Keratinocyte (primary cell): ENCODE data around the gene RHOBTB3. TPM values are rescaled to one million over a fixed set of nuclear protein-coding genes. Genes with fewer than 3 reads are reported as not detected.

Experiments used
- DNase-seq: peaks from one replicate; pipeline ENCODE4 v3.0.0-alpha.2; 2011; ENCODE audit warnings: low read depth, missing footprints, low spot score
- FAIRE-seq: peaks from 2 replicates; lab custom pipeline; 2011; peaks lifted over from hg19 to GRCh38; lab: Jason Lieb, UNC
- H2AFZ ChIP-seq: 2 replicates; pipeline ENCODE4 v1.6.0; 2012; ENCODE audit warnings: low read length, control low read depth, inconsistent platforms; ENCODE audit not compliant: control insufficient read depth
- H3K27ac ChIP-seq: 2 replicates; pipeline ENCODE4 v1.5.1; 2011; ENCODE audit warnings: low read length; ENCODE audit not compliant: control insufficient read depth, insufficient read depth
- H3K27me3 ChIP-seq: 3 replicates; pipeline ENCODE4 v1.6.0; 2011; ENCODE audit warnings: low read length; ENCODE audit not compliant: control insufficient read depth, insufficient read depth; ENCODE audit errors: extremely low read depth
- H3K36me3 ChIP-seq, 2 experiments: 2 replicates in 1 of 2; 3 replicates in 1 of 2; pipeline ENCODE4 v1.5.1; 2011; ENCODE audit warnings: low read length in 2 of 2, mild to moderate bottlenecking in 1 of 2; ENCODE audit not compliant: control insufficient read depth in 2 of 2, insufficient read depth in 2 of 2; ENCODE audit errors: extremely low read depth in 1 of 2
- H3K4me1 ChIP-seq: 3 replicates; pipeline ENCODE4 v1.5.1; 2011; ENCODE audit warnings: low read length; ENCODE audit not compliant: control insufficient read depth, insufficient read depth; ENCODE audit errors: extremely low read depth
- H3K4me2 ChIP-seq: 3 replicates; pipeline ENCODE4 v1.6.0; 2011; ENCODE audit warnings: low read depth, low read length; ENCODE audit not compliant: control insufficient read depth, insufficient read depth; ENCODE audit errors: extremely low read depth
- H3K4me3 ChIP-seq, 3 experiments: fragments of 200-600 bp in 1 of 3; sonication (generic) in 1 of 3; 2 replicates in 2 of 3; 3 replicates in 1 of 3; pipeline ENCODE4 v1.5.1; 2011 to 2016; ENCODE audit warnings: low read length in 3 of 3, mild to moderate bottlenecking in 3 of 3, control low read depth in 2 of 3, inconsistent platforms in 1 of 3, low read depth in 1 of 3, mixed read lengths in 1 of 3, mixed run types in 1 of 3, moderate library complexity in 1 of 3; ENCODE audit not compliant: control insufficient read depth in 2 of 3, insufficient read depth in 2 of 3; ENCODE audit errors: extremely low read depth in 1 of 3
- H3K79me2 ChIP-seq: 2 replicates; pipeline ENCODE4 v1.6.0; 2012; ENCODE audit warnings: low read length; ENCODE audit not compliant: control insufficient read depth, insufficient read depth
- H3K9ac ChIP-seq: 3 replicates; pipeline ENCODE4 v1.6.0; 2011; ENCODE audit warnings: low read length; ENCODE audit not compliant: control insufficient read depth, insufficient read depth; ENCODE audit errors: extremely low read depth
- H3K9me1 ChIP-seq: 3 replicates; pipeline ENCODE4 v1.6.0; 2011; ENCODE audit warnings: low read length; ENCODE audit not compliant: control insufficient read depth, insufficient read depth; ENCODE audit errors: extremely low read depth
- H3K9me3 ChIP-seq: 2 replicates; pipeline ENCODE4 v1.5.1; 2012; ENCODE audit warnings: low read depth, low read length; ENCODE audit not compliant: control insufficient read depth
- H4K20me1 ChIP-seq: 3 replicates; pipeline ENCODE4 v1.6.0; 2011; ENCODE audit warnings: low read length; ENCODE audit not compliant: control insufficient read depth, insufficient read depth; ENCODE audit errors: extremely low read depth
- CTCF ChIP-seq, 3 experiments: IDR thresholded peaks in 1 of 3; conservative IDR thresholded peaks in 1 of 3; optimal IDR thresholded peaks in 1 of 3; 2 replicates in 2 of 3; 3 replicates in 1 of 3; pipeline versions ENCODE3 to v1.5.1; 2011; ENCODE audit warnings: low read length in 3 of 3, mild to moderate bottlenecking in 3 of 3, moderate library complexity in 2 of 3, control low read depth in 1 of 3, inconsistent platforms in 1 of 3; ENCODE audit not compliant: insufficient read depth in 2 of 3; ENCODE audit errors: extremely low read depth in 1 of 3
- EZH2 ChIP-seq: IDR thresholded peaks from one replicate; pipeline ENCODE4 v1.6.1; 2012; ENCODE audit warnings: inconsistent platforms, mild to moderate bottlenecking, low read length, moderate library complexity
- dilution Hi-C: fragments of 300-500 bp; cut with MboI; formaldehyde crosslinking; loops from one replicate; pipeline ENCODE4 v1.7.0; 2020; ENCODE audit warnings: low sequenced_read_pairs; ENCODE audit not compliant: extremely low pct_ligation_motif_present
- polyA plus RNA-seq, 5 experiments: library from polyadenylated mRNA; depleted of rRNA in 3 of 5; stranded (reverse) in 3 of 5; stranded (forward) in 1 of 5; unstranded in 1 of 5; fragments of >200 nt; gene quantifications; 1 replicate in 1 of 5; 2 replicates in 3 of 5; 3 replicates in 1 of 5; pipeline versions ENCODE4 v1.2.1 to v1.2.3, GENCODE V29; 2011 to 2012; ENCODE audit warnings: missing spikeins in 2 of 5, low read depth in 1 of 5, low replicate concordance in 1 of 5

RHOBTB3 gene
- polyA plus RNA-seq, 1 donor (not counting 4 experiments of a cell fraction or from before 2014, with no cell fraction given): 4.7 TPM

- no peak for DNase-seq
- Histone ChIP-seq H3K27me3 (no peaks in the 10 kb centered on the region), H3K79me2 (no peaks in the 10 kb centered on the region), H3K4me2 (no peak overlapping the region), H3K36me3 (no peaks in the 10 kb centered on the region), H3K4me3 (no peak overlapping the region), H2AFZ (no peak overlapping the region), H3K27ac (no peak overlapping the region), H4K20me1 (no peaks in the 10 kb centered on the region), H3K9me3 (no peaks in the 10 kb centered on the region), H3K9ac (no peak overlapping the region), H3K4me1 (peaks cover 7% of the 10 kb centered on the region), H3K9me1 (no peaks in the 10 kb centered on the region)
- dilution Hi-C loops: no loop called here
- TF ChIP-seq EZH2: no peak
- no peak for FAIRE-seq
These were observed 111.9 kb downstream of the RHOBTB3 start for GRCh38 chr5:95842854-95843544.

GRCh38 chr5:95843733-95844223 lies 112.6 kb downstream of the RHOBTB3 start:
- H3K4me1 ChIP-seq: peaks cover 7% of the 10 kb centered on the region
- no peak overlapping the region for H3K4me2 ChIP-seq
- no peak for TF ChIP-seq CTCF (optimal IDR thresholded peaks at IDR 0.05 in 1 of 3, IDR thresholded peaks at IDR 0.05 in 1 of 3, conservative IDR thresholded peaks at IDR 0.05 in 1 of 3; ENCODE audit: extremely low read depth in 1 of 3, insufficient read depth in 2 of 3, low read length in 3 of 3)
- no peak for TF ChIP-seq EZH2
- no peaks in the 10 kb centered on the region for H3K79me2 ChIP-seq
- H3K27ac ChIP-seq: no peak overlapping the region
- dilution Hi-C loops: no loop called here
- no peaks in the 10 kb centered on the region for H3K9me1 ChIP-seq
- FAIRE-seq (no peak), DNase-seq (no peak)
- no peaks in the 10 kb centered on the region for H3K9me3 ChIP-seq
- H2AFZ ChIP-seq: no peak overlapping the region
- no peaks in the 10 kb centered on the region for H3K36me3 ChIP-seq
- no peaks in the 10 kb centered on the region for H4K20me1 ChIP-seq
- no peaks in the 10 kb centered on the region for H3K27me3 ChIP-seq
- no peak overlapping the region for H3K9ac ChIP-seq
- H3K4me3 ChIP-seq: no peak overlapping the region
